NCI-H2107 (cell line): ENCODE measurements around the gene PRKAG3.
"Not testable (repeated sequence)": the region's sequence is repeated elsewhere in the genome, so short reads cannot be mapped to it uniquely, and the experiment has no call there.

Experiments
- DNase-seq: peaks from one replicate; lab custom pipeline; 2025; lab: John Stamatoyannopoulos, UW

The PRKAG3 gene

GRCh38 chr2:218781691-218782527 lies 49.7 kb downstream of the PRKAG3 start, which contains the start of gene CYP27A1:
Gene CYP27A1 (plus strand): TSS chr2:218782147. CDS start chr2:218782183, 36 bp downstream.
- no peak for DNase-seq

- DNase-seq: no peak
Measured at GRCh38 chr2:218780851-218781690, 50.5 kb downstream of the PRKAG3 start.

- no peak for DNase-seq
Measured at GRCh38 chr2:218780046-218780445, 51.6 kb downstream of the PRKAG3 start.

GRCh38 chr2:218777276-218777990 lies 54.2 kb downstream of the PRKAG3 start:
- no peak for DNase-seq

- DNase-seq: no peak
Measured at GRCh38 chr2:218776488-218776887, 55.1 kb downstream of the PRKAG3 start.

GRCh38 chr2:218773881-218774280 lies 57.7 kb downstream of the PRKAG3 start:
- no peak for DNase-seq

- not testable (repeated sequence) for DNase-seq
Measured at GRCh38 chr2:218772759-218773158, 58.8 kb downstream of the PRKAG3 start.
